Osteocyte (in vitro differentiated cells): ENCODE results near the gene PRKAR1B. TPM values are rescaled to one million over a fixed set of nuclear protein-coding genes. Genes with fewer than 3 reads are reported as not detected.

Source experiments
- DNase-seq: peaks from one replicate; pipeline ENCODE4 v3.0.0; 2021; ENCODE audit warnings: mixed read lengths; ENCODE audit not compliant: unreplicated experiment; ENCODE audit errors: extremely low spot score
- H3K27ac Mint-ChIP-seq: one replicate; pipeline ENCODE4 v1.8.0; 2021; ENCODE audit warnings: mild to moderate bottlenecking, mixed read lengths; ENCODE audit not compliant: unreplicated experiment
- H3K27me3 Mint-ChIP-seq: one replicate; pipeline ENCODE4 v1.8.0; 2021; ENCODE audit warnings: mixed read lengths; ENCODE audit not compliant: unreplicated experiment
- H3K36me3 Mint-ChIP-seq: one replicate; pipeline ENCODE4 v1.8.0; 2021; ENCODE audit warnings: mixed read lengths; ENCODE audit not compliant: unreplicated experiment
- H3K4me1 Mint-ChIP-seq: one replicate; pipeline ENCODE4 v1.8.0; 2021; ENCODE audit warnings: mixed read lengths; ENCODE audit not compliant: unreplicated experiment
- H3K4me3 Mint-ChIP-seq: one replicate; pipeline ENCODE4 v1.8.0; 2021; ENCODE audit warnings: mild to moderate bottlenecking, moderate library complexity, mixed read lengths; ENCODE audit not compliant: unreplicated experiment
- H3K9me3 Mint-ChIP-seq: one replicate; pipeline ENCODE4 v1.8.0; 2021; ENCODE audit warnings: mixed read lengths; ENCODE audit not compliant: unreplicated experiment
- CTCF ChIP-seq: fragments of 200-600 bp; sonication (generic); IDR thresholded peaks from 2 replicates; pipeline ENCODE4 v1.5.0; 2021; ENCODE audit warnings: antibody characterized with exemption, mild to moderate bottlenecking, moderate library complexity
- total RNA-seq: library from RNA; stranded (reverse); gene quantifications from 2 replicates; pipeline ENCODE4 v1.2.1, GENCODE V29; 2021

The PRKAR1B gene
- total RNA-seq, 1 donor from 2014 or later: 12.0 TPM

GRCh38 chr7:763762-764161 is 36.7 kb upstream of the PRKAR1B start:
- peaks cover 41% of the 10 kb centered on the region for H3K36me3 Mint-ChIP-seq
- H3K27me3 Mint-ChIP-seq: no peaks in the 10 kb centered on the region
- no peaks in the 10 kb centered on the region for H3K9me3 Mint-ChIP-seq
- TF ChIP-seq CTCF: no peak
- H3K4me1 Mint-ChIP-seq: peaks cover 10% of the 10 kb centered on the region
- no peak overlapping the region for H3K4me3 Mint-ChIP-seq
- no peak for DNase-seq
- no peak overlapping the region for H3K27ac Mint-ChIP-seq

- Mint-ChIP-seq H3K9me3 (no peaks in the 10 kb centered on the region), H3K4me3 (no peak overlapping the region), H3K27ac (no peak overlapping the region), H3K36me3 (peaks cover 40% of the 10 kb centered on the region), H3K4me1 (peaks cover 7% of the 10 kb centered on the region), H3K27me3 (no peaks in the 10 kb centered on the region)
- no peak for DNase-seq
- TF ChIP-seq CTCF: no peak
Observed at GRCh38 chr7:762885-763284, 35.8 kb upstream of the PRKAR1B start.

GRCh38 chr7:761631-762030 is 34.5 kb upstream of the PRKAR1B start:
- Mint-ChIP-seq H3K27ac (no peak overlapping the region), H3K9me3 (no peaks in the 10 kb centered on the region), H3K27me3 (no peaks in the 10 kb centered on the region), H3K4me3 (no peak overlapping the region), H3K36me3 (peaks cover 41% of the 10 kb centered on the region), H3K4me1 (no peaks in the 10 kb centered on the region)
- no peak for DNase-seq
- no peak for TF ChIP-seq CTCF

- no peak for DNase-seq
- no peaks in the 10 kb centered on the region for H3K4me1 Mint-ChIP-seq
- H3K9me3 Mint-ChIP-seq: no peaks in the 10 kb centered on the region
- no peak overlapping the region for H3K27ac Mint-ChIP-seq
- no peaks in the 10 kb centered on the region for H3K27me3 Mint-ChIP-seq
- TF ChIP-seq CTCF: no peak
- peaks cover 38% of the 10 kb centered on the region for H3K36me3 Mint-ChIP-seq
- H3K4me3 Mint-ChIP-seq: no peak overlapping the region
Observed at GRCh38 chr7:761101-761500, 34.0 kb upstream of the PRKAR1B start.

- H3K27me3 Mint-ChIP-seq: no peaks in the 10 kb centered on the region
- H3K4me3 Mint-ChIP-seq: no peak overlapping the region
- no peak for DNase-seq
- H3K9me3 Mint-ChIP-seq: no peaks in the 10 kb centered on the region
- no peak for TF ChIP-seq CTCF
- no peaks in the 10 kb centered on the region for H3K4me1 Mint-ChIP-seq
- H3K27ac Mint-ChIP-seq: no peak overlapping the region
- H3K36me3 Mint-ChIP-seq: peaks cover 34% of the 10 kb centered on the region
Observed at GRCh38 chr7:760006-760405, 32.9 kb upstream of the PRKAR1B start.
